ENCODE measurements around the gene MRPS26.

DNA sequence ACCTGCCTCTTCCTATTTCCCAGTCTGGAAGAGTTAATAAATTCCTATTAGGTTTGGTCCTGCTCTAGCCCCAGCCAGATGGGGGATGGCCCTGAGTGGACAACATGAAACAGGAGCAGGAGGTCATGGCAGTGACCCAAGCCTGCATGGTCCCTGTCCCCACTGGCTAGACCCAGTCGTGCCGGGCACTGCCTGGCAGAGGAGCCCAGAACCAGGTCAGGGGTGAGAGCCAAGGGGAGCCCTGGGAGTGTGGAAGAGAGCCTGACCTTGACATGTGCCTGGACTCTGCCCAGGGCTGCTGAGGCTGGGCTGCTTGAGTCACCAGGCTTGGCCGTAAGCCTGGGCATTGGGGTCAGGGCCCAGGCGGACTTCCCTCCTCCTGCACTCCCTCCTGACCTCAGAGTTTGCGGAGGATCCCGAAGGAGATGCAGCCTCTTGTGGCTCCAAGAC lies 35.1 kb downstream of the MRPS26 start:
- TF ChIP-seq, protein P1, sequence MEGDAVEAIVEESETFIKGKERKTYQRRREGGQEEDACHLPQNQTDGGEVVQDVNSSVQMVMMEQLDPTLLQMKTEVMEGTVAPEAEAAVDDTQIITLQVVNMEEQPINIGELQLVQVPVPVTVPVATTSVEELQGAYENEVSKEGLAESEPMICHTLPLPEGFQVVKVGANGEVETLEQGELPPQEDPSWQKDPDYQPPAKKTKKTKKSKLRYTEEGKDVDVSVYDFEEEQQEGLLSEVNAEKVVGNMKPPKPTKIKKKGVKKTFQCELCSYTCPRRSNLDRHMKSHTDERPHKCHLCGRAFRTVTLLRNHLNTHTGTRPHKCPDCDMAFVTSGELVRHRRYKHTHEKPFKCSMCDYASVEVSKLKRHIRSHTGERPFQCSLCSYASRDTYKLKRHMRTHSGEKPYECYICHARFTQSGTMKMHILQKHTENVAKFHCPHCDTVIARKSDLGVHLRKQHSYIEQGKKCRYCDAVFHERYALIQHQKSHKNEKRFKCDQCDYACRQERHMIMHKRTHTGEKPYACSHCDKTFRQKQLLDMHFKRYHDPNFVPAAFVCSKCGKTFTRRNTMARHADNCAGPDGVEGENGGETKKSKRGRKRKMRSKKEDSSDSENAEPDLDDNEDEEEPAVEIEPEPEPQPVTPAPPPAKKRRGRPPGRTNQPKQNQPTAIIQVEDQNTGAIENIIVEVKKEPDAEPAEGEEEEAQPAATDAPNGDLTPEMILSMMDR (IDR thresholded peaks at IDR 0.05) = no peak
- TF ChIP-seq POLR2A (IDR thresholded peaks at IDR 0.05) = no peak

Measured in transverse colon (tissue), 3 donors.